Neuronal stem cell (in vitro differentiated cells): ENCODE measurements around the gene STT3B.

ENCODE experiments used
- DNase-seq: peaks from one replicate; pipeline ENCODE4 v3.0.0-alpha.2; 2013; ENCODE audit warnings: low spot score
- H2AFZ ChIP-seq: one replicate; pipeline ENCODE4 v1.6.1; 2013; ENCODE audit warnings: mild to moderate bottlenecking, low read length, inconsistent platforms
- H2AK5ac ChIP-seq: 2 replicates; pipeline ENCODE4 v1.6.1; 2013; ENCODE audit warnings: low read depth, mild to moderate bottlenecking, inconsistent platforms, low read length, moderate library complexity, mixed read lengths
- H2BK120ac ChIP-seq: 2 replicates; pipeline ENCODE4 v1.6.1; 2013; ENCODE audit warnings: low read depth, mild to moderate bottlenecking, inconsistent platforms, low read length, moderate library complexity, mixed read lengths
- H2BK12ac ChIP-seq: one replicate; pipeline ENCODE4 v1.6.1; 2013; ENCODE audit warnings: low read length, inconsistent platforms
- H2BK15ac ChIP-seq: 2 replicates; pipeline ENCODE4 v1.6.1; 2013; ENCODE audit warnings: mild to moderate bottlenecking, low read length, inconsistent platforms, mixed read lengths
- H2BK5ac ChIP-seq: one replicate; pipeline ENCODE4 v1.6.1; 2013; ENCODE audit warnings: inconsistent platforms, mild to moderate bottlenecking, low read length, moderate library complexity
- H3K14ac ChIP-seq: one replicate; pipeline ENCODE4 v1.6.1; 2013; ENCODE audit warnings: low read length, inconsistent platforms
- H3K18ac ChIP-seq: 2 replicates; pipeline ENCODE4 v1.6.1; 2013; ENCODE audit warnings: low read length, inconsistent platforms
- H3K23ac ChIP-seq: 2 replicates; pipeline ENCODE4 v1.6.1; 2013; ENCODE audit warnings: low read depth, mild to moderate bottlenecking, mixed read lengths, low read length, inconsistent platforms; ENCODE audit not compliant: poor library complexity
- H3K27ac ChIP-seq: replicated peaks from 3 replicates; pipeline ENCODE4 v1.5.1; 2013; ENCODE audit warnings: low read length, inconsistent platforms
- H3K27me3 ChIP-seq, 3 experiments: 2 replicates each; pipeline ENCODE4 v1.6.1; 2013; ENCODE audit warnings: low read length in 3 of 3, mild to moderate bottlenecking in 2 of 3, inconsistent platforms in 1 of 3, low read depth in 1 of 3, mixed read lengths in 1 of 3, moderate library complexity in 1 of 3; ENCODE audit not compliant: control insufficient read depth in 3 of 3, insufficient read depth in 3 of 3
- H3K36me3 ChIP-seq, 2 donors: replicated peaks in 1 of 2; 2 replicates each; pipeline ENCODE4 v1.6.1; 2013; ENCODE audit warnings: low read length in 2 of 2; ENCODE audit not compliant: control insufficient read depth in 2 of 2, insufficient read depth in 2 of 2
- H3K4ac ChIP-seq: 2 replicates; pipeline ENCODE4 v1.6.1; 2013; ENCODE audit warnings: inconsistent platforms, mild to moderate bottlenecking, low read length, moderate library complexity
- H3K4me1 ChIP-seq, 2 donors: 1 replicate in 1 of 2; 2 replicates in 1 of 2; pipeline ENCODE4 v1.6.1; 2013; ENCODE audit warnings: low read length in 2 of 2, low read depth in 1 of 2; ENCODE audit not compliant: control insufficient read depth in 2 of 2, insufficient read depth in 1 of 2
- H3K4me2 ChIP-seq: one replicate; pipeline ENCODE4 v1.6.1; 2013; ENCODE audit warnings: mild to moderate bottlenecking, low read length, inconsistent platforms; ENCODE audit not compliant: insufficient read depth, poor library complexity, severe bottlenecking
- H3K4me3 ChIP-seq, 2 donors: 2 replicates each; pipeline ENCODE4 v1.5.1; 2013; ENCODE audit warnings: low read length in 2 of 2, mild to moderate bottlenecking in 2 of 2, inconsistent platforms in 1 of 2, moderate library complexity in 1 of 2
- H3K79me1 ChIP-seq: one replicate; pipeline ENCODE4 v1.6.1; 2013; ENCODE audit warnings: low read depth, mild to moderate bottlenecking, inconsistent platforms, low read length, moderate library complexity
- H3K9ac ChIP-seq: one replicate; pipeline ENCODE4 v1.6.1; 2013; ENCODE audit warnings: mild to moderate bottlenecking, low read depth, low read length, inconsistent platforms; ENCODE audit not compliant: poor library complexity
- H3K9me3 ChIP-seq, 2 donors: replicated peaks in 1 of 2; 2 replicates each; pipeline versions ENCODE3 to v1.6.1; 2013; ENCODE audit warnings: low read length in 2 of 2, mild to moderate bottlenecking in 2 of 2, inconsistent platforms in 1 of 2, low read depth in 1 of 2, mixed read lengths in 1 of 2, moderate library complexity in 1 of 2; ENCODE audit not compliant: control insufficient read depth in 2 of 2, insufficient read depth in 1 of 2
- H4K8ac ChIP-seq: one replicate; pipeline ENCODE4 v1.6.1; 2013; ENCODE audit warnings: low read depth, mild to moderate bottlenecking, inconsistent platforms, low read length, moderate library complexity
- H4K91ac ChIP-seq: one replicate; pipeline ENCODE4 v1.6.1; 2013; ENCODE audit warnings: low read length, low read depth, mild to moderate bottlenecking, inconsistent platforms; ENCODE audit not compliant: poor library complexity
- WGBS, 2 donors: extraction: QIAGEN DNeasy Blood & Tissue Kit; methylation state at CpG; one replicate each; pipeline ENCODE4 v1.1.7; 2013; ENCODE audit warnings: missing lambda C conversion rate in 2 of 2, mixed read lengths in 1 of 2; ENCODE audit not compliant: insufficient read length in 2 of 2, insufficient replicate concordance in 1 of 2; ENCODE audit errors: extremely low coverage in 2 of 2; 5-methylcytosine and 5-hydroxymethylcytosine counted together

The STT3B gene

DNA sequence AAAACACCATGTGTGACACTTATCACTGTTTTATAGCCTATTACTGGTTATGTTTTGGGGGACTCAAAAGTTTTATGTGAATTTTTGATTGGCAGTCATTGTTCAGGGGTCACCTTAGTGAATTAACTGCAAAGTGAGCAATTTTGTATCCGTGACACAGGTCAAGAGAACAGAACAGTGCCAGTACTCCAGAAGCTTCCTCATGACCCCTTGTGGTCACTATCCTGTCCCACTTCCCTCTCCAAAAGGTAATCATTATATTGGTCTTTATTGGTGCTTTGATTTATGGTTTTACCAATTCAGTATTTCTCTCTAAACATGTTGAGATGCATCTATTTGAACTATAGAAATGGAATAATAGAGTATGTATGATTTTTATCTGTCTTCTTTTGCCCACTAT lies 107.1 kb downstream of the STT3B start:
- no peak overlapping the region for H2BK5ac ChIP-seq
- H3K4me3 ChIP-seq = no peak overlapping the region
- H2BK15ac ChIP-seq = no peak overlapping the region
- no peak overlapping the region for H3K27ac ChIP-seq
- no peaks in the 10 kb centered on the region for H3K4me1 ChIP-seq
- no peak overlapping the region for H2AFZ ChIP-seq
- H2BK12ac ChIP-seq = no peak overlapping the region
- no peak overlapping the region for H3K14ac ChIP-seq
- no peak overlapping the region for H4K91ac ChIP-seq
- no peaks in the 10 kb centered on the region for H3K9me3 ChIP-seq
- H3K23ac ChIP-seq = no peak overlapping the region
- no peak overlapping the region for H3K4ac ChIP-seq
- H3K27me3 ChIP-seq = no peaks in the 10 kb centered on the region
- H3K18ac ChIP-seq = no peak overlapping the region
- WGBS, 2 donors = no CpG with 5 or more reads among the region's 1 CpG
- H4K8ac ChIP-seq = no peak overlapping the region
- no peak overlapping the region for H2AK5ac ChIP-seq
- no peaks in the 10 kb centered on the region for H3K79me1 ChIP-seq
- H3K9ac ChIP-seq = no peak overlapping the region
- no peak overlapping the region for H2BK120ac ChIP-seq
- peaks cover 0 to 37% of the 10 kb centered on the region in 2 donors for H3K36me3 ChIP-seq
- no peak overlapping the region for H3K4me2 ChIP-seq
- no peak for DNase-seq

DNA sequence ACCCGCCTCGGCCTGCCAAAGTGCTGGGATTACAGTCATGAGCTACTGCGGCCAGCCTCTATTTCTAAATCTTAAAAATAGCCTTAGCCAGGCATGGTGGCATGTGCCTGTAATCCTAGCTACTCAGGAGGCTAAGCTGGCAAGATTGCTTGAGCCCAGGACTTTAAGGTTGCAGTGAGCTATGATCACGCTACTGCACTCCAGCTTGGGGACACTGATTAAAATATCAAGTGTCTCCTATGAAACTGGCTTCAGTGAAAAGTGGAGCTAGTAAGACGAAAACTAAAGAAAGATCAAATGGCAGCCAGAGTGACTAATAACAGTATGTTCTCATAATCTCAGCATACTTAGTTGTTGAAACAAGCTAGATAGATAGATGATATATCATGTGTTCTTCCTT lies 112.5 kb downstream of the STT3B start:
- Histone ChIP-seq H3K14ac (no peak overlapping the region), H3K4me2 (no peak overlapping the region), H3K79me1 (no peaks in the 10 kb centered on the region), H3K18ac (no peak overlapping the region), H3K23ac (no peak overlapping the region), H2AK5ac (no peak overlapping the region), H3K27ac (no peak overlapping the region), H3K9ac (no peak overlapping the region), H3K4ac (no peak overlapping the region), H3K27me3 (no peaks in the 10 kb centered on the region), H3K9me3 (peaks cover 15 to 39% of the 10 kb centered on the region in 2 donors), H4K91ac (no peak overlapping the region), H2BK5ac (no peak overlapping the region), H2BK15ac (no peak overlapping the region), H3K4me3 (no peak overlapping the region), H2BK120ac (no peak overlapping the region), H4K8ac (no peak overlapping the region), H2AFZ (no peak overlapping the region), H2BK12ac (no peak overlapping the region), H3K4me1 (no peaks in the 10 kb centered on the region), H3K36me3 (peaks cover 6 to 29% of the 10 kb centered on the region in 2 donors)
- no peak for DNase-seq
- WGBS, 2 donors = no CpG with 5 or more reads among the region's 5 CpGs

DNA sequence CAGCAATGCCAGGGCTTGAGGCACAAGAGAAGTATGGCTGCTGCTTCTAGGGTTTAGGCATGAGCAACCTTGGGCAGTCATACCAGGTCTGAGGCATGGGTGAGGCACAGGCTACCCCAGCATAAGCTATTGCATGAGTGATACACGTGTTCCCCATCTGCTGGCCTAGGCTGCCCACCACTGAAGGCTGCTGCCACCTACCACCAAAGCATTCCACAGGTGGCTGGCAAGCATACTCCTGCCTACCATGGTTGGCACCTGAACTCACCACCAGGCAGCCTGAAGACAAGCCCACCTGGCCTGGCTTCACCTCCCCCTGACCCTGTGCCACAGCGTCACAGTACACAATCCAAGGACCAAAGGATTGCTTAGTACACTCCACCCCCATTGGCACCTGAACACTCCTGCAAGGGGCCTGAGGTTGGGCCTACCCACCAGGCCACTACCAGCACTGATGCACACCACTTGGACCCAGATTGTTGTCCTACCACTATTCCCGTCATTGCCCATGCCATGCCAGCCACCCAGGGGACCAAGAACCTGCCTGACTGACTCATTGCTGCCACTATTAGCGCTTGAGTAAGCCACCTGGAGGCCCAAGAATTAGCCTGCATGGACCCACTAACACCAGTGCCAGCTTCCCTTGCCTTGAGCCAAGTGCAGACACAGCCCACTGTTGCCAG lies 115.7 kb downstream of the STT3B start:
- Histone ChIP-seq H3K23ac (peak overlapping the region; percentile 56), H2BK5ac (no peak overlapping the region), H2AK5ac (peak overlapping the region; percentile 33), H3K4me2 (no peak overlapping the region), H2AFZ (no peak overlapping the region), H3K79me1 (no peaks in the 10 kb centered on the region), H2BK12ac (no peak overlapping the region), H3K36me3 (peaks cover 6 to 29% of the 10 kb centered on the region in 2 donors), H3K4me3 (peak overlapping the region in 1 of 2 donors; percentile 54), H3K18ac (no peak overlapping the region), H3K14ac (no peak overlapping the region), H3K27me3 (no peaks in the 10 kb centered on the region), H4K8ac (no peak overlapping the region), H3K4ac (no peak overlapping the region), H3K27ac (no peak overlapping the region), H3K4me1 (no peaks in the 10 kb centered on the region), H3K9ac (no peak overlapping the region), H2BK15ac (no peak overlapping the region), H2BK120ac (no peak overlapping the region), H3K9me3 (peaks cover 19 to 51% of the 10 kb centered on the region in 2 donors), H4K91ac (no peak overlapping the region)
- no peak for DNase-seq
- WGBS, 2 donors = no CpG with 5 or more reads among the region's 4 CpGs

DNA sequence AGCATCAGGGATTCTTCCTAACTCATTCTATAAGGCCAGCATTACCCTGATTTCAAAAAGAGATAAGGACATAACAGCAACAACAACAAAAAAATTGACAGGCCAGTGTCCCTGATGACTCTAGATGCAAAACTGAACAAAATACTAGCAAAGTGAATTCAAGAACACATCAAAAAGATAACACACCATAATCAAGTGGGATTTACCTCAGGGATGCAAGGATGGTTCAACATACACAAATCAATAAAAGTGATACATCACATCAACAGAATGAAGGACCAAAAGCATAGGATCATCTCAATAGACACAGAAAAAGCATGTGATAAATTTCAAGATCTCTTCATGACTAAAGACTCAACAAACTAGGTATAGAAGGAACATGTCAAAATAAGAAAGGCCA lies 119.6 kb downstream of the STT3B start:
- Histone ChIP-seq H2AK5ac (no peak overlapping the region), H3K4me2 (no peak overlapping the region), H3K27ac (no peak overlapping the region), H3K9ac (no peak overlapping the region), H3K27me3 (no peaks in the 10 kb centered on the region), H4K8ac (no peak overlapping the region), H3K4me1 (no peaks in the 10 kb centered on the region), H3K79me1 (no peaks in the 10 kb centered on the region), H2BK15ac (no peak overlapping the region), H4K91ac (no peak overlapping the region), H3K14ac (no peak overlapping the region), H3K9me3 (peaks cover 16 to 40% of the 10 kb centered on the region in 2 donors), H3K36me3 (peaks cover 6 to 12% of the 10 kb centered on the region in 2 donors), H3K4ac (no peak overlapping the region), H3K18ac (no peak overlapping the region), H2BK120ac (no peak overlapping the region), H2BK5ac (no peak overlapping the region), H2BK12ac (no peak overlapping the region), H3K23ac (no peak overlapping the region), H2AFZ (no peak overlapping the region), H3K4me3 (no peak overlapping the region)
- no peak for DNase-seq
